Skeletal muscle satellite cell (primary cell): ENCODE results near the gene SKP1. TPM values are rescaled to one million over a fixed set of nuclear protein-coding genes. Genes with fewer than 3 reads are reported as not detected.
"Not testable (repeated sequence)": the region's sequence is repeated elsewhere in the genome, so short reads cannot be mapped to it uniquely, and the experiment has no call there.

ENCODE experiments used
- H3K27me3 ChIP-seq: 2 replicates; pipeline ENCODE4 v1.7.0; 2013; ENCODE audit warnings: low read length; ENCODE audit not compliant: control insufficient read depth, insufficient read depth
- H3K36me3 ChIP-seq: 2 replicates; pipeline ENCODE4 v1.7.0; 2013; ENCODE audit warnings: mild to moderate bottlenecking, control low read depth, low read length; ENCODE audit not compliant: insufficient read depth
- H3K4me1 ChIP-seq: 2 replicates; pipeline ENCODE4 v1.7.0; 2013; ENCODE audit warnings: low read length; ENCODE audit not compliant: control insufficient read depth, insufficient read depth
- H3K4me2 ChIP-seq: 2 replicates; pipeline ENCODE4 v1.7.0; 2013; ENCODE audit warnings: mild to moderate bottlenecking, low read length
- H3K4me3 ChIP-seq: 2 replicates; pipeline ENCODE4 v1.7.0; 2013; ENCODE audit warnings: low read length
- H3K9ac ChIP-seq: 2 replicates; pipeline ENCODE4 v1.7.0; 2013; ENCODE audit warnings: mild to moderate bottlenecking, low read depth, low read length, moderate library complexity
- H3K9me3 ChIP-seq: replicated peaks from 2 replicates; pipeline ENCODE4 v1.7.0; 2013; ENCODE audit warnings: mild to moderate bottlenecking, control low read depth, low read length
- total RNA-seq: library from RNA; depleted of rRNA; stranded (reverse); fragments of >200 nt; gene quantifications from 2 replicates; pipeline ENCODE4 v1.2.3, GENCODE V29; 2012; rRNA removed

SKP1 gene
- 170 and 197 TPM in 2 replicates for total RNA-seq

GRCh38 chr5:134176511-134177368, at the start of gene SKP1:
Gene SKP1, minus strand, starts transcription at chr5:134176950. Its CDS starts 2,928 bp downstream, at chr5:134174022.
- H3K27me3 ChIP-seq, result no peaks in the 10 kb centered on the region
- peaks cover 19% of the 10 kb centered on the region for H3K4me1 ChIP-seq
- peaks cover 14% of the 10 kb centered on the region for H3K36me3 ChIP-seq
- H3K9me3 ChIP-seq, result no peaks in the 10 kb centered on the region
- peak within 1 kb of the TSS; percentile 100 for H3K4me3 ChIP-seq
- H3K4me2 ChIP-seq, result peak within 1 kb of the TSS; percentile 96
- peak within 1 kb of the TSS; percentile 100 for H3K9ac ChIP-seq

DNA sequence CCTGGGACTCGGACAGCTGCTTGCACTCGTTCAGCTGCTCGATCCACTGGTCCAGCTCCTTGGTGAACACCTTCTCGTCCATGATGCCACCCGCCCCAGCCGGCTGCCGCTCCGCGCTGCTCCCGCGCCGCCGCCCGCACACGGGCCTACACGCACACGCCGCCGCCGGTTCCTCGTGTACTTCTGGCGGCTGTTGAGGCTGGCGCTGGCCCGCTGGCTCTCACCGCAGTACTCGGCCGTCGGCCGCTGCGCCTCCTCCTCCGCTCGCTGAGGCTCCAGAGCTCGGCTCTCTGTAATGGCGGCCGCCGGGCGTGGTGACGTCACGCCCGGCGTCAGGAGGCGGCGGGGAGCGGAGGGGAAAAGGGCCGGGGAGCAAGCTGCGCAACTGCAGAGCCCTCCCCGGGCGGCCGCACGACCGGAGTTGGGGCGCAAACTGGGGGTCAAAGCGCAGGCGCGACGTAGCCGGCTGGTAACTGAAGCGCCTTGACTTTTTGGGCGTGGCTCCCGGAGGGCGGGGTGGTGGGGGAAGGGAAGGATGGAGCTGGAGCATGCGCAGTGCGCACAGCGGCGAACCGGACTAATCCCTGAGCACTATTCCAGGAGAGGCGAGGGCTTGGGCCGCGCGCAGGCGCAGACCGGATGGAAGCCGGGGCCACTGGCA, 49.2 kb upstream of the SKP1 start, which contains the start of gene PPP2CA:
PPP2CA (minus strand) TSS at position 294 of the 661 bp plus-strand sequence; CDS start at position 82, 212 bp downstream.
- no peaks in the 10 kb centered on the region for H3K27me3 ChIP-seq
- H3K36me3 ChIP-seq, result peaks cover 10% of the 10 kb centered on the region
- peak within 1 kb of the TSS; percentile 87 for H3K4me3 ChIP-seq
- peak within 1 kb of the TSS; percentile 100 for H3K9ac ChIP-seq
- H3K9me3 ChIP-seq, result no peaks in the 10 kb centered on the region
- peak within 1 kb of the TSS; percentile 92 for H3K4me2 ChIP-seq
- H3K4me1 ChIP-seq, result peaks cover 29% of the 10 kb centered on the region

DNA sequence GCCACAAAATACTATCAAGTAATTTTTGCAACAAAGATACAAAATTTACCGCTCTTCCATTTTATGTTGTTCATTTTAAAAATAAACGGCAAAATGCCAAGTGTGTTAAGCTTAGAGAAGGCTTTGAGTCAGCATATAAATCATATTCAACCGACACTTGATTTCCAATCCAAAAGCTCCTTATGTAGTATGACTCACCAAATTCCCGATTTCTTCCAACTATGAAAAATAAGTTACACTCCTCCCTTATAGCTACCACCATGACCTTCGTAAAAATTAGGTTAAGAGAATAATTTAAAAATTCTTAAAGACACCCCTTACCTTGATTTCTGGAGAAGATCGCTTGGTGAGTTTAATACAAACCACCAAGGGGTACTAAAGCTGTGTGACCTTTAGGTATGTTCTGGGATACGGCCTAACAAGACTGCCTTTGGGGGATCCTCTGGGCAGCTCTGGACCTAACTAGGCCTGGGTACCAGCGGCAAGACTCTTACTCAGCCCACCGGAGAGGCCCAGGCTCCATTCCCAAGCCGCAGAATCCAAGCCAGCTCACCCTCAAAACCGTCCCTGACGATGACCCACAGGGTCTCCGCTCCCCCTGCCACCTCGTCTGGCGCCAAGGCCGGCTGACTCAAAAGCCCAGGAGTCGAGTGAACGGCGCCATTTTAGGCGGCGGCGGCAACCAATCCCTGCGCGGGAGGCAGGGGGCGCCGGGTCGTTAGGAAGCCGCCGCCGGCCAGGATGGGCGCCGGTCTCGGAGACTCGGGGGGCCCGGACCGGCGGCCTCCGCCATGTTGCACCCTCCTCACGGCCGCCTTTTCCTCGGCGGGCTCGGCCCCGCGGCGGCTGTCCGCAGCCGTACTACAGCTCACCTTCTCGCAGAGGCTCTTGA, 48.4 kb upstream of the SKP1 start:
- no peaks in the 10 kb centered on the region for H3K27me3 ChIP-seq
- H3K36me3 ChIP-seq, result peaks cover 16% of the 10 kb centered on the region
- peaks cover 29% of the 10 kb centered on the region for H3K4me1 ChIP-seq
- peak overlapping the region; percentile 100 for H3K9ac ChIP-seq
- H3K4me2 ChIP-seq, result peak overlapping the region; percentile 92
- H3K4me3 ChIP-seq, result peak overlapping the region; percentile 87
- no peaks in the 10 kb centered on the region for H3K9me3 ChIP-seq

DNA sequence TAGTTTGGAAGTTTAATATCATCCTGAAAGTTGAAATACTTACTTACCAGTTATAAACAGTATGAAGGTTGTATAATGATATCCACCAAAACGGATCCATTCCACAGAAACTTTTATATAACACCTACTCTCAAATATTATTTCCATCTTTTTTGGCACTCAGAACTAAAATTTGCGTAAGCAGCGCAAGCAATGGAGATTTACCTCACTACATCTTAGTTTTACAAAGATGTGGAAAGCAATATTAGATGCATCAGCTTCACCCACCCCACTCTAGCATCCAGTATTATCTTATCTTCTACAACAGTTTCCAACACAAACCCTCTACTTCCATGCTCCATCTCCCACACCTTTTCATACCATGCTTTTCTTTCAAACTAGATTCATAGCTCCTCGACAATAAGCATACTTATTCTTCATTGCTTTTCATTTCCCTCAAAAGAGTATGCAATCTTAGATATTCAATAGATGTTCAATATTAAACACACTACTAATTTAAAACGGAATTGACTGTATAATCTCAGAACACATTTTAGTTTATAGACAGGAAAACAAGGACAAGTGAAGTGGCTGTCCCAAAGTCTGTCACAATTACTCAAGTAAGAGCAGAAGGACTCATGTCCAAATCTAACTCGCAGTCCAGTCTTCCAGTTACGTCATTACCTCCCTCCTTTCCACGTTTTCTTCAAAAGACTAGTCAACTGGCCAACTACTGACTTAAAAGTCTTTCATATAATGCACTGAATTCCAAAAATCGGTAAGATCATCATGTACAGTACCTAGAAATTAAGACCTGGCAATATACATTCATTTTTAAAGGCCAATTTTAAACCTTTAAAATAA, 46.9 kb upstream of the SKP1 start:
- Histone ChIP-seq H3K9ac (peak overlapping the region; percentile 100), H3K4me3 (peak overlapping the region; percentile 87), H3K4me1 (peaks cover 29% of the 10 kb centered on the region), H3K9me3 (no peaks in the 10 kb centered on the region), H3K36me3 (peaks cover 16% of the 10 kb centered on the region), H3K4me2 (peak overlapping the region; percentile 92), H3K27me3 (no peaks in the 10 kb centered on the region)

DNA sequence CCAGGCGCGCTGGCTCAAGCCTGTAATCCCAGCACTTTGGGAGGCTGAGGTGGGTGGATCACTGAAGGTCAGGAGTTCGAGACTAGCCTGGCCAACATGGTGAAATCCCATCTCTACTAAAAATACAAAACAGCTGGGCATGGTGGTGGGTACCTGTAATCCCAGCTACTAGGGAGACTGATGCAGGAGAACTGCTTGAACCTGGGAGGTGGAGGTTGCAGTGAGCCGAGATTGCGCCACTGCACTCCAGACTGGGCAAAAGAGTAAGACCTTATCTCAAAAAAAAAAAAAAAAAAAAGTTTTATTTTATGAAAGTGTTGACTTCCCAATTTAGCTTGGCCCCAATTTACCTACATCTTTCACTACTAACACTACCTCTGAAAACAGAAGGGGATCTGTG, 44.9 kb upstream of the SKP1 start:
- H3K4me2 ChIP-seq, result peak overlapping the region; percentile 92
- not testable (repeated sequence) for H3K9me3 ChIP-seq, H3K27me3 ChIP-seq, H3K9ac ChIP-seq, H3K4me3 ChIP-seq
- H3K36me3 ChIP-seq, result peaks cover 20% of the 10 kb centered on the region
- H3K4me1 ChIP-seq, result peaks cover 25% of the 10 kb centered on the region

GRCh38 chr5:134215757-134216156, 39.0 kb upstream of the SKP1 start:
- H3K36me3 ChIP-seq, result peaks cover 12% of the 10 kb centered on the region
- no peak overlapping the region for H3K4me3 ChIP-seq
- H3K9me3 ChIP-seq, result no peaks in the 10 kb centered on the region
- no peak overlapping the region for H3K9ac ChIP-seq
- no peaks in the 10 kb centered on the region for H3K4me1 ChIP-seq
- no peak overlapping the region for H3K4me2 ChIP-seq
- H3K27me3 ChIP-seq, result no peaks in the 10 kb centered on the region

DNA sequence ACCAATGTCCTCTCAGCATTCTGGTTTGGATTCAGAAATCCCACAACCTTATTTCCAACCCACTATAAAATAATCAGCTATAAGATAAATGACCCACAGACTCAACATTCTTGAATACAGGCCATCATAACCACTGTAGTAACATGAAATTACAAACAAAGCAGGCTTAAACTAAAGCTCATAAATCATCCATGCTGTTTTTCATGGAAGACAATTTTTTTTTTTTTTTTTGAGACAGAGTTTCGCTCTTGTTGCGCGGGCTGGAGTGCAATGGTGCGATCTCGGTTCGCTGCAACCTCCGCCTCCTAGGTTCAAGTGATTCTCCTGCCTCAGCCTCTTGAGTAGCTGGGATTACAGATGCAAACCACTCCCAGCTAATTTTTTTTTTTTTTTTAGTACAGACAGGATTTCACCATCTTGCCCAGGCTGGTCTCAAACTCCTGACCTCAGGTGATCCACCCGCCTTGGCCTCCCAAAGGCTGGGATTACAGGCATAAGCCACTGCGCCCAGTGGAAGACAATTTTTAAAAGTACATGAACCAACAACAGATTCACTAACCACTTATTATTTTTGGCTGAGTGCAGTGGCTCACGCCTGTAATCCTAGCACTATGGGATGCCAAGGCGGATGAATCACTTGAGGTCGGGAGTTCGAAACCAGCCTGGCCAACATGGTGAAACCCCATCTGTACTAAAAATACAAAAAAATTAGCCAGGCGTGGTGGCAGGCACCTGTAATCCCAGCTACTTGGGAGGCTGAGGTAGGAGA, 34.7 kb upstream of the SKP1 start:
- H3K9ac ChIP-seq, H3K4me3 ChIP-seq, H3K36me3 ChIP-seq, H3K9me3 ChIP-seq, H3K27me3 ChIP-seq, H3K4me2 ChIP-seq: not testable (repeated sequence)
- H3K4me1 ChIP-seq, result peaks cover 14% of the 10 kb centered on the region

DNA sequence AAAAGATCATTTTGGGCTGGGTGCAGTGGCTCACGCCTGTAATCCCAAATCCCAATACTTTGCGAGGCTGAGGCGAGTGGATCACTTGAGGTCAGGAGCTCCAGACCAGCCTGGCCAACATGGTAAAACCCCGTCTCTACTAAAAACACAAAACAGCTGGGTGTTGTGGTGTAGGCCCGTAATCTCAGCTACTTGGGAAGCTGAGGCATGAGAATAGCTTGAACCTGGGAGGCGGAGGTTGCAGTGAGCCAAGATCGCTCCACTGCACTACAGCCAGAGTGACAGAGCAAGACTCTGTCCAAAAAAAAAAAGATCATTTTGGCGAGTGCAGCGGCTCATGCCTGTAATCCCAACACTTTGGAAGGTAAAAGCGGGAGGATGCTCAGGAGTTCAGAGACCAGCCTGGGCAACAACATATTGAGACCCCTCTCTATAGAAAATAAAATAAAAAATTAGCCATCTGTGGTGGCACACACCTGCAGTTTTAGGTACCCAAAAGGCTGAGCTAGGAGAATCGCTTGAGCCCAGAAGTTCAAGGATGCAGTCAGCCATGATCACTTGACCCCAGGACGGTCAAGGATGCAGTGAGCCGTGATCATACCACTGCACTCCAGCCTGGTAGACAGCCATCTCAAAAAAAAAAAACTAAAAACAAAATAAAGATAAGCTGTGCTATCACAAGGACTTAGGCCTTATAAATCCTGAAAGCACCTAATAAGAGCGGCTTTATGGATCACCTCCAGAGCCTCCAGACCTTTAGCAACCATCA, 32.9 kb upstream of the SKP1 start:
- no peak overlapping the region for H3K4me2 ChIP-seq
- no peak overlapping the region for H3K4me3 ChIP-seq
- H3K4me1 ChIP-seq, result peaks cover 14% of the 10 kb centered on the region
- no peaks in the 10 kb centered on the region for H3K27me3 ChIP-seq
- no peak overlapping the region for H3K9ac ChIP-seq
- no peaks in the 10 kb centered on the region for H3K9me3 ChIP-seq
- peaks cover 11% of the 10 kb centered on the region for H3K36me3 ChIP-seq

- H3K9me3 ChIP-seq, result no peaks in the 10 kb centered on the region
- peaks cover 14% of the 10 kb centered on the region for H3K4me1 ChIP-seq
- H3K36me3 ChIP-seq, result peaks cover 23% of the 10 kb centered on the region
- no peak overlapping the region for H3K9ac ChIP-seq
- H3K4me2 ChIP-seq, result no peak overlapping the region
- H3K27me3 ChIP-seq, result no peaks in the 10 kb centered on the region
- no peak overlapping the region for H3K4me3 ChIP-seq
Observed at GRCh38 chr5:134207696-134208095, 30.9 kb upstream of the SKP1 start.
